Lung (tissue), 12 donors: Measurements from ENCODE around the gene KIF24. TPM values are rescaled to one million over a fixed set of nuclear protein-coding genes. Genes with fewer than 3 reads are reported as not detected.
"Not testable (repeated sequence)": the region's sequence is repeated elsewhere in the genome, so short reads cannot be mapped to it uniquely, and the experiment has no call there.

Experiments used
- ATAC-seq: fragments of 200-7000 bp; cut with Tn5 transposase; one replicate; pipeline ENCODE4 v1.9.1; 2020; ENCODE audit warnings: moderate number of reproducible peaks; ENCODE audit not compliant: insufficient read depth, low FRiP score
- DNase-seq, 3 donors: peaks; one replicate each; pipeline ENCODE4 v3.0.0-alpha.2; 2013 to 2017
- H3K27ac ChIP-seq, 2 donors: one replicate each; pipeline ENCODE4 v1.5.1; 2013; ENCODE audit warnings: mild to moderate bottlenecking in 2 of 2, moderate library complexity in 2 of 2, control low read depth in 1 of 2, inconsistent platforms in 1 of 2, low read depth in 1 of 2, low read length in 1 of 2
- H3K27me3 ChIP-seq, 3 donors: one replicate each; pipeline ENCODE4 v1.5.1; 2013; ENCODE audit warnings: low read length in 2 of 3; ENCODE audit not compliant: control insufficient read depth in 3 of 3, insufficient read depth in 3 of 3
- H3K36me3 ChIP-seq, 4 donors: one replicate each; pipeline ENCODE4 v1.5.1; 2013; ENCODE audit warnings: low read length in 4 of 4, mild to moderate bottlenecking in 1 of 4, moderate library complexity in 1 of 4; ENCODE audit not compliant: control insufficient read depth in 4 of 4, insufficient read depth in 4 of 4
- H3K4me1 ChIP-seq, 5 donors: one replicate each; pipeline ENCODE4 v1.5.1; 2013; ENCODE audit warnings: low read length in 5 of 5, mild to moderate bottlenecking in 2 of 5, moderate library complexity in 1 of 5; ENCODE audit not compliant: control insufficient read depth in 5 of 5, insufficient read depth in 5 of 5
- H3K4me3 ChIP-seq: one replicate; pipeline ENCODE4 v1.5.1; 2013; ENCODE audit warnings: mild to moderate bottlenecking, control low read depth, moderate library complexity
- H3K9ac ChIP-seq, 2 donors: one replicate each; pipeline ENCODE4 v1.5.1; 2013; ENCODE audit warnings: low read length in 2 of 2, control low read depth in 1 of 2; ENCODE audit not compliant: insufficient read depth in 1 of 2
- H3K9me3 ChIP-seq, 4 donors: one replicate each; pipeline ENCODE4 v1.5.1; 2013; ENCODE audit warnings: low read length in 3 of 4, mild to moderate bottlenecking in 1 of 4, moderate library complexity in 1 of 4; ENCODE audit not compliant: control insufficient read depth in 4 of 4, insufficient read depth in 3 of 4
- CTCF ChIP-seq: IDR thresholded peaks from 2 replicates; pipeline ENCODE4 v1.5.1; 2012; ENCODE audit warnings: mild to moderate bottlenecking; ENCODE audit errors: control extremely low read depth, extremely low read depth
- WGBS, 2 donors: extraction: QIAGEN DNeasy Blood & Tissue Kit; methylation state at CpG; one replicate each; pipeline ENCODE4 v1.1.7; 2013; 5-methylcytosine and 5-hydroxymethylcytosine counted together
- polyA plus RNA-seq, 2 donors: library from polyadenylated mRNA; stranded (reverse); fragments of 200-250 nt; gene quantifications; one replicate each; pipeline ENCODE4 v1.2.1, GENCODE V29; 2013
- total RNA-seq, 2 donors: library from RNA; depleted of rRNA in 1 of 2; stranded (reverse); fragments of >200 nt in 1 of 2; gene quantifications; one replicate each; pipeline ENCODE4 v1.2.1, GENCODE V29; 2014 to 2021
- donor health status: control.
- donor health status: control.
- donor health status: Bipolar disorder and iron deficiency.
- donor health status: healthy.
- donor health status: DM: yes; HTN: yes; CAD: no.

KIF24 gene
- total and polyA plus RNA-seq, 4 donors: 0.63 to 4.3 (median 1.9) TPM

- WGBS, 2 donors: 90 to 96% methylated on average over 2 of the region's 2 CpGs
- ATAC-seq: no peak
- H3K4me3 ChIP-seq: no peak overlapping the region
- DNase-seq: no peak
- TF ChIP-seq CTCF: no peak
- peaks cover 0 to 5% (median 0%) of the 10 kb centered on the region in 5 donors for H3K4me1 ChIP-seq
- H3K9me3 ChIP-seq: no peaks in the 10 kb centered on the region
- H3K27me3 ChIP-seq: no peaks in the 10 kb centered on the region
- H3K9ac ChIP-seq: no peak overlapping the region
- H3K36me3 ChIP-seq: peaks cover 9 to 27% (median 18%) of the 10 kb centered on the region in 4 donors
- no peak overlapping the region for H3K27ac ChIP-seq
Observed at GRCh38 chr9:34338665-34339385, 9.8 kb upstream of the KIF24 start.

GRCh38 chr9:34338079-34338478 lies 9.0 kb upstream of the KIF24 start:
- DNase-seq, H3K27ac ChIP-seq, H3K27me3 ChIP-seq, H3K4me3 ChIP-seq, H3K9ac ChIP-seq, H3K4me1 ChIP-seq, H3K9me3 ChIP-seq, ATAC-seq: not testable (repeated sequence)
- H3K36me3 ChIP-seq: peaks cover 8 to 25% (median 15%) of the 10 kb centered on the region in 4 donors

- no peaks in the 10 kb centered on the region for H3K9me3 ChIP-seq
- H3K4me3 ChIP-seq: no peak overlapping the region
- ATAC-seq (no peak), DNase-seq (no peak)
- H3K4me1 ChIP-seq: no peaks in the 10 kb centered on the region
- TF ChIP-seq CTCF: no peak
- peaks cover 6 to 27% (median 13%) of the 10 kb centered on the region in 4 donors for H3K36me3 ChIP-seq
- WGBS, 2 donors: 58 to 98% methylated on average over 2 of the region's 2 CpGs
- H3K27ac ChIP-seq: no peak overlapping the region
- H3K9ac ChIP-seq: no peak overlapping the region
- no peaks in the 10 kb centered on the region for H3K27me3 ChIP-seq
Observed at GRCh38 chr9:34337403-34337802, 8.3 kb upstream of the KIF24 start.

GRCh38 chr9:34335376-34335775 lies 6.3 kb upstream of the KIF24 start:
- no peak overlapping the region for H3K27ac ChIP-seq
- WGBS, 2 donors: 86 to 91% methylated on average over 4 of the region's 4 CpGs
- DNase-seq (no peak), ATAC-seq (no peak)
- no peaks in the 10 kb centered on the region for H3K27me3 ChIP-seq
- TF ChIP-seq CTCF: no peak
- H3K36me3 ChIP-seq: peaks cover 3 to 19% (median 9%) of the 10 kb centered on the region in 4 donors
- H3K9me3 ChIP-seq: no peaks in the 10 kb centered on the region
- no peak overlapping the region for H3K9ac ChIP-seq
- no peaks in the 10 kb centered on the region for H3K4me1 ChIP-seq
- H3K4me3 ChIP-seq: no peak overlapping the region
